Measurements from ENCODE around the gene UBTF. TPM values are rescaled to one million over a fixed set of nuclear protein-coding genes. Genes with fewer than 3 reads are reported as not detected.

UBTF gene
- polyA plus RNA-seq, 3 donors, result 6.0 to 13.1 (median 12.5) TPM

- no peak overlapping the region for H2AFZ ChIP-seq (ENCODE audit: insufficient read depth, low read depth, low read length, poor library complexity, severe bottlenecking)
- no peak for TF ChIP-seq CTCF (IDR thresholded peaks at IDR 0.05)
- 83% methylated on average over 1 of the region's 2 CpGs for WGBS (ENCODE audit: insufficient coverage)
- H3K27ac Mint-ChIP-seq, result no peak overlapping the region
- H3K9me3 ChIP-seq (replicated peaks in 1 of 2; ENCODE audit: control insufficient read depth in 1 of 2, insufficient read depth in 1 of 2, low read length in 2 of 2), result no peaks in the 10 kb centered on the region
- H3K4me3 ChIP-seq (replicated peaks in 1 of 3; ENCODE audit: low read depth in 2 of 3, low read length in 3 of 3), result no peak overlapping the region
- no peaks in the 10 kb centered on the region for H3K36me3 ChIP-seq (replicated peaks in 1 of 2; ENCODE audit: control insufficient read depth in 1 of 2, insufficient read depth in 2 of 2, low read length in 2 of 2)
- H3K4me3 Mint-ChIP-seq, result no peak overlapping the region
- H3K9ac ChIP-seq (ENCODE audit: insufficient read depth, low read length, poor library complexity, severe bottlenecking), result no peak overlapping the region
- peaks cover 5 to 15% (median 7%) of the 10 kb centered on the region in 3 donors for H3K27me3 Mint-ChIP-seq (ENCODE audit: low read depth in 3 of 3)
- H3K4me1 ChIP-seq (ENCODE audit: control insufficient read depth in 1 of 2, insufficient read depth in 2 of 2, low read length in 2 of 2), result no peaks in the 10 kb centered on the region
- no peaks in the 10 kb centered on the region for H3K4me1 Mint-ChIP-seq
- no peaks in the 10 kb centered on the region for H3K27me3 ChIP-seq (ENCODE audit: control insufficient read depth in 2 of 2, insufficient read depth in 2 of 2, low read length in 2 of 2)
- H3K4me2 ChIP-seq (replicated peaks; ENCODE audit: extremely low read depth, low read length, poor library complexity, severe bottlenecking), result no peak overlapping the region
- no peak overlapping the region for H3K27ac ChIP-seq (ENCODE audit: low read depth in 1 of 2, low read length in 2 of 2)
- H3K36me3 Mint-ChIP-seq, result no peaks in the 10 kb centered on the region
- H4K20me1 ChIP-seq (ENCODE audit: insufficient read depth, low read length), result no peaks in the 10 kb centered on the region
- H3K9me3 Mint-ChIP-seq, result peaks cover 0 to 2% (median 0%) of the 10 kb centered on the region in 7 donors
- H3K79me2 ChIP-seq (ENCODE audit: insufficient read depth, low read length), result no peaks in the 10 kb centered on the region
- intact Hi-C loops (cut with micrococcal nuclease), result no loop called here
- DNase-seq, result no peak
Observed at GRCh38 chr17:44255915-44256314, 36.4 kb upstream of the UBTF start.

GRCh38 chr17:44254361-44255095 lies 35.1 kb upstream of the UBTF start:
- no peaks in the 10 kb centered on the region for H3K79me2 ChIP-seq (ENCODE audit: insufficient read depth, low read length)
- Mint-ChIP-seq H3K36me3 (no peaks in the 10 kb centered on the region), H3K27me3 (ENCODE audit: low read depth in 3 of 3) (peaks cover 5 to 15% (median 8%) of the 10 kb centered on the region in 3 donors), H3K9me3 (peaks cover 0 to 2% (median 0%) of the 10 kb centered on the region in 7 donors), H3K4me1 (no peaks in the 10 kb centered on the region), H3K4me3 (no peak overlapping the region), H3K27ac (peak overlapping the region in 1 of 7 donors; percentile 70)
- no peak overlapping the region for H3K4me3 ChIP-seq (replicated peaks in 1 of 3; ENCODE audit: low read depth in 2 of 3, low read length in 3 of 3)
- WGBS (ENCODE audit: insufficient coverage), result 96% methylated on average over 4 of the region's 10 CpGs
- no peak overlapping the region for H3K4me2 ChIP-seq (replicated peaks; ENCODE audit: extremely low read depth, low read length, poor library complexity, severe bottlenecking)
- H3K9ac ChIP-seq (ENCODE audit: insufficient read depth, low read length, poor library complexity, severe bottlenecking), result no peak overlapping the region
- no peak overlapping the region for H2AFZ ChIP-seq (ENCODE audit: insufficient read depth, low read depth, low read length, poor library complexity, severe bottlenecking)
- intact Hi-C loops (cut with micrococcal nuclease), result no loop called here
- no peaks in the 10 kb centered on the region for H3K27me3 ChIP-seq (ENCODE audit: control insufficient read depth in 2 of 2, insufficient read depth in 2 of 2, low read length in 2 of 2)
- H3K9me3 ChIP-seq (replicated peaks in 1 of 2; ENCODE audit: control insufficient read depth in 1 of 2, insufficient read depth in 1 of 2, low read length in 2 of 2), result no peaks in the 10 kb centered on the region
- H3K27ac ChIP-seq (ENCODE audit: low read depth in 1 of 2, low read length in 2 of 2), result no peak overlapping the region
- no peak for TF ChIP-seq CTCF (IDR thresholded peaks at IDR 0.05)
- DNase-seq, result no peak
- no peaks in the 10 kb centered on the region for H3K36me3 ChIP-seq (replicated peaks in 1 of 2; ENCODE audit: control insufficient read depth in 1 of 2, insufficient read depth in 2 of 2, low read length in 2 of 2)
- H4K20me1 ChIP-seq (ENCODE audit: insufficient read depth, low read length), result no peaks in the 10 kb centered on the region
- H3K4me1 ChIP-seq (ENCODE audit: control insufficient read depth in 1 of 2, insufficient read depth in 2 of 2, low read length in 2 of 2), result no peaks in the 10 kb centered on the region
